IPS-18c (cell line): Measurements from ENCODE around the gene THOC3.
A peak's percentile ranks its signal among the peaks of the same experiment; 100 is the strongest.
"Not testable (repeated sequence)": the region's sequence is repeated elsewhere in the genome, so short reads cannot be mapped to it uniquely, and the experiment has no call there.

Experiments used
- H3K4me3 ChIP-seq: 2 replicates; pipeline ENCODE4 v1.7.0; 2013; ENCODE audit warnings: low read depth, mild to moderate bottlenecking, low read length, moderate library complexity; ENCODE audit not compliant: insufficient read depth
- H3K9me3 ChIP-seq: one replicate; pipeline ENCODE4 v1.6.1; 2013; ENCODE audit warnings: mild to moderate bottlenecking, low read length, moderate library complexity; ENCODE audit not compliant: control insufficient read depth, insufficient read depth

Gene THOC3

DNA sequence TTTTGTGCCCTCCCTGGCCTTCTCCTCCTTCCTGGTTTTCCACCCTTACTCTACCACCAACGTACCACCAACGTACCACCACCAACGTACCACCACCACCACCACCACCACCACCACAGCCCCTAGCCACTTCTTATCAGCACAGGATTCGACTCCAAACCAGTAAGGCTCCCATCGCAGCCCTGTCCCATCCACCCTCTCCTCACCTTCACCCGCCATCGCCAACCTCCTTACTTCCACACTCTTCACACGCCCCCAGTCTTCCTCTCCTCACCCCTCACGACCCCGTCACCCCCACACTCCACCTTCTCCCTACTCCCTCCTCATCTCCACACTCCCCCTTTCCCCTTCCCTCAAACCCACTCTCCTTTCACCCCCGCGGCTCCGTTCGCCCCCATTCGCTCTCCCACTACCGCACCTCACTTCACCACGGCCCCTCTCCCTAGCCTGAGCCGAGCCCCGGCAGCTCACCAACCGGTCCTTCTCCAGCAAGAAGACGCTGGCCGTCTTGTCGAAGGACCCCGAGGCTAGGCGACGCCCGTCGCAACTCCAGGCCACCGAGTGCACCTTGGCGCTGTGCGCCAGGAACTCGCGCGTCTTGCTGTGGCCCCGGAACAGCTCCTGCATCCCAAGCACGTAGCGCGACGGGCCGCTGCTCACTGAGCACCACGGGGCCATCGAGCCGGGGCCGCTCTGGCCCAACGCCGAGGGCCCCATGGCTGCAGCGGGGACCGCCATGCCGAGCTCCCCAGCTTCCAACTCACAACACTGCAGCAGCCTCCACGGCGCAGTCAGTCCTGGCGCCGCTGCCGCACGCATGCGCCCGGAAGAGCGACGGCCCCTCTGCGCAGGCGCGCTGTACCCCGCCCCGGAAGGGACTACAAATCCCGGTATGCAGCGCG, at the start of gene THOC3:
TSS of gene THOC3 (minus strand) at position 845 of the 902 bp plus-strand sequence. CDS start at position 738, 107 bp downstream.
- H3K9me3 ChIP-seq = not testable (repeated sequence)
- peak within 1 kb of the TSS; percentile 89 for H3K4me3 ChIP-seq

GRCh38 chr5:176017324-176017723, 49.2 kb upstream of the THOC3 start:
- not testable (repeated sequence) for H3K9me3 ChIP-seq

GRCh38 chr5:176014360-176014759, 46.2 kb upstream of the THOC3 start:
- not testable (repeated sequence) for H3K4me3 ChIP-seq, H3K9me3 ChIP-seq

More at GRCh38 chr5:176017324-176017723, 49.2 kb upstream of the THOC3 start:
- H3K4me3 ChIP-seq = not testable (repeated sequence)

GRCh38 chr5:176011088-176011487, 43.0 kb upstream of the THOC3 start:
- not testable (repeated sequence) for H3K9me3 ChIP-seq, H3K4me3 ChIP-seq

- H3K9me3 ChIP-seq, H3K4me3 ChIP-seq: not testable (repeated sequence)
These were observed 42.1 kb upstream of the THOC3 start for GRCh38 chr5:176010202-176010601.

DNA sequence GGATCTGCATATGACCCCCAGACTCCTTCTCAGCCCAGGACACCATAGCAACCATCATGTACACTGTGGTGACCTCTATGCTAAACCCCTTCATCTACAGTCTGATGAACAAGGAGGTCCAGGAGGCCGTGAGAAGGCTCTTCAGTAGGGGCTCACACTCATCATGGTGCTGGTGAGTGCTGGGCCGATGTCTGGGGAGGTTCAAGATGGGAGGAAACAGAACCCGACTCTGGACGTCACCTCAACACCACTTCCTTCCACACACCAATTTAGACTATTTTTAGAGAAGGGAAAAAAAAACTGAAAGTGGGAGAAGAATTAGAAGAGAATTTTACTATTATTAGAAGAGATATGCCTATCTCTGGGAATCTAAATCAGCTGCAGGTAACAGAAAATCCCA, 39.1 kb upstream of the THOC3 start:
- H3K4me3 ChIP-seq, H3K9me3 ChIP-seq: not testable (repeated sequence)

- H3K9me3 ChIP-seq, H3K4me3 ChIP-seq: not testable (repeated sequence)
These were observed 38.7 kb upstream of the THOC3 start for GRCh38 chr5:176006819-176007218.

GRCh38 chr5:175997979-175998378, 29.9 kb upstream of the THOC3 start:
- H3K9me3 ChIP-seq, H3K4me3 ChIP-seq: not testable (repeated sequence)

GRCh38 chr5:175997495-175997894, 29.4 kb upstream of the THOC3 start:
- H3K4me3 ChIP-seq, H3K9me3 ChIP-seq: not testable (repeated sequence)

DNA sequence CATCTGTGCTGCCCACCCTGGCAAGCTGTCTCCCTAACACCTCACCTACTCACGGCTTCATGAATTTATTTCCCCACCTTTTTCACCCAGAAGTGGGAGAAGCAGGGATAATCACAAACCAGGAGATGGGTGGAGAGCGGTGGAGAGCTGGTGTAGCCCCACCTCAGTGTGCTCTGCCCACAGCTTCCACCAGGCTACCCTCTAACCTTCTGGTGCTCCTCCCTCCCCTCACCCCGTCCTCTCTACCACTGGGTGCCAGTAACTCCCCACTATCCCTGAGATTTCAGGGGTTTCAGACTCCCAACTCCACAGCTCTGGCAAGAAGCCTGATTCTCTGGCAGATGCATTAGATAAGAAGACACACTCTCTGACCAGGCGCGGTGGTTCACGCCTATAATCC, 28.7 kb upstream of the THOC3 start:
- H3K4me3 ChIP-seq, H3K9me3 ChIP-seq: not testable (repeated sequence)

GRCh38 chr5:175995506-175995905, 27.4 kb upstream of the THOC3 start:
- not testable (repeated sequence) for H3K4me3 ChIP-seq, H3K9me3 ChIP-seq

DNA sequence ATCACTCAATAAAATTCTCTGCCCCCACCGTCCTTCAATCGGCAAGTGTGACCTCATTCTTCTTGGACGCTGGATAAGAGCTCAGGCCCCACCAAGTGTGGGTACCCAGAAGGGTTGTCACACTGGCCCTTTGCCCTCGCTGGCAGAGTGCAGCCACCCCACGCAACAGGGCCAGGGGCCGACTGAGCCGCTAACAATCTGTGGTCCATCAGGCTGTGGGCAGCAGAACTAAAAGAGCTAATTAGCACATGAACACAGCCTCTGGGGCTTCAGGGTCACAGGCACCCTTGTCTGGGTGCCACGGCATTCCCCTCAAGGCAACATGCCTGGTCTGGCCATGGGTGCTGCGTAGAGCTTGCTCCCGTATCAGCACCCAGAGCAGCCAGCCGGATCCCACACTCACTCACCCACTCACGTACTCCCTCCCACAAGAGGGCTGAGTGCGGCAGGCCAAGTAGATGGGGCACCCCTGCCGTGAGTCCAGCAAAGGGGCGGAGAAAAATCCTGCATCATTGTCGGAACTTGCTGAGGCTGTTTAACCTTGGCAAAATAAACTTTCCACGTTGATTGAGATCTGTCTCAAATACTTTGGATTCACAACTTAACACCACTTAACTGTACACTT, 11.4 kb upstream of the THOC3 start:
- not testable (repeated sequence) for H3K4me3 ChIP-seq, H3K9me3 ChIP-seq

GRCh38 chr5:175968381-175968780, 266 bp upstream of the THOC3 start:
- H3K9me3 ChIP-seq = not testable (repeated sequence)
- peak overlapping the region; percentile 89; the same call in 1 of the 2 replicates for H3K4me3 ChIP-seq

DNA sequence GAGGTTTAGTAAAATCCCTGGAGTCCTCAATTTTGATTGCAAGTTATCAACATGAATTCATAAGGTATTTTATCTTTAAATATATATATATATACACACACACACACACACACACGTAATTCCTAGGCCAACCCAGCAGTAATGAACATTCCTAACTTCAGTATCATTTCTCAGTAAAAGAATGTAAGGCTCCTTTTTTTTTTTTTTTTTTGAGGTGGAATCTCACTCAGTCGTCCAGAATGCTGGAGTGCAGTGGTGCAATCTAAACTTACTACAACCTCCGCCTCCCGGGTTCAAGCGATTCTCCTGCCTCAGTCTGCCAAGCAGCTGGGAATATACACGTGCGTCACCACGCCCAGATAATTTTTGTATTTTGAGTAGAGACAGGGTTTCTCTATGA, 5.8 kb downstream of the THOC3 start:
- not testable (repeated sequence) for H3K4me3 ChIP-seq, H3K9me3 ChIP-seq

- not testable (repeated sequence) for H3K9me3 ChIP-seq, H3K4me3 ChIP-seq
These were observed 7.9 kb downstream of the THOC3 start for GRCh38 chr5:175960228-175960627.

- not testable (repeated sequence) for H3K4me3 ChIP-seq, H3K9me3 ChIP-seq
These were observed 9.6 kb downstream of the THOC3 start for GRCh38 chr5:175958515-175958914.

GRCh38 chr5:175954107-175954506, 14.0 kb downstream of the THOC3 start:
- H3K4me3 ChIP-seq = not testable (repeated sequence)

GRCh38 chr5:175952810-175953209, 15.3 kb downstream of the THOC3 start:
- H3K9me3 ChIP-seq, H3K4me3 ChIP-seq: not testable (repeated sequence)

More at GRCh38 chr5:175954107-175954506, 14.0 kb downstream of the THOC3 start:
- not testable (repeated sequence) for H3K9me3 ChIP-seq
